Skeletal muscle satellite cell (primary cell): Measurements from ENCODE around the gene RSU1.

Experiments used
- H3K27me3 ChIP-seq: 2 replicates; pipeline ENCODE4 v1.7.0; 2013; ENCODE audit warnings: low read length; ENCODE audit not compliant: control insufficient read depth, insufficient read depth
- H3K36me3 ChIP-seq: 2 replicates; pipeline ENCODE4 v1.7.0; 2013; ENCODE audit warnings: mild to moderate bottlenecking, control low read depth, low read length; ENCODE audit not compliant: insufficient read depth
- H3K4me1 ChIP-seq: 2 replicates; pipeline ENCODE4 v1.7.0; 2013; ENCODE audit warnings: low read length; ENCODE audit not compliant: control insufficient read depth, insufficient read depth
- H3K4me2 ChIP-seq: 2 replicates; pipeline ENCODE4 v1.7.0; 2013; ENCODE audit warnings: mild to moderate bottlenecking, low read length
- H3K4me3 ChIP-seq: 2 replicates; pipeline ENCODE4 v1.7.0; 2013; ENCODE audit warnings: low read length
- H3K9ac ChIP-seq: 2 replicates; pipeline ENCODE4 v1.7.0; 2013; ENCODE audit warnings: mild to moderate bottlenecking, low read depth, low read length, moderate library complexity
- H3K9me3 ChIP-seq: replicated peaks from 2 replicates; pipeline ENCODE4 v1.7.0; 2013; ENCODE audit warnings: mild to moderate bottlenecking, control low read depth, low read length

RSU1 gene

GRCh38 chr10:16586358-16587138 is 230.7 kb downstream of the RSU1 start:
- peaks cover 4% of the 10 kb centered on the region for H3K27me3 ChIP-seq

GRCh38 chr10:16585103-16585502 is 232.1 kb downstream of the RSU1 start:
- Histone ChIP-seq H3K36me3 (no peaks in the 10 kb centered on the region), H3K9ac (no peak overlapping the region), H3K4me1 (no peaks in the 10 kb centered on the region), H3K4me2 (no peak overlapping the region), H3K4me3 (no peak overlapping the region), H3K9me3 (no peaks in the 10 kb centered on the region), H3K27me3 (peaks cover 4% of the 10 kb centered on the region)

More at GRCh38 chr10:16586358-16587138, 230.7 kb downstream of the RSU1 start:
- Histone ChIP-seq H3K4me3 (no peak overlapping the region), H3K9me3 (no peaks in the 10 kb centered on the region), H3K4me1 (no peaks in the 10 kb centered on the region), H3K9ac (no peak overlapping the region), H3K4me2 (no peak overlapping the region), H3K36me3 (peaks cover 3% of the 10 kb centered on the region)

- Histone ChIP-seq H3K4me2 (peak overlapping the region; percentile 40), H3K4me3 (peak overlapping the region; percentile 2), H3K9me3 (no peaks in the 10 kb centered on the region), H3K27me3 (peaks cover 10% of the 10 kb centered on the region), H3K4me1 (no peaks in the 10 kb centered on the region), H3K36me3 (no peaks in the 10 kb centered on the region), H3K9ac (no peak overlapping the region)
Measured at GRCh38 chr10:16583382-16583781, 233.8 kb downstream of the RSU1 start.

GRCh38 chr10:16581202-16581601 is 236.0 kb downstream of the RSU1 start:
- Histone ChIP-seq H3K9me3 (no peaks in the 10 kb centered on the region), H3K4me1 (no peaks in the 10 kb centered on the region), H3K36me3 (no peaks in the 10 kb centered on the region), H3K4me3 (no peak overlapping the region), H3K9ac (no peak overlapping the region), H3K4me2 (no peak overlapping the region), H3K27me3 (peaks cover 21% of the 10 kb centered on the region)

DNA sequence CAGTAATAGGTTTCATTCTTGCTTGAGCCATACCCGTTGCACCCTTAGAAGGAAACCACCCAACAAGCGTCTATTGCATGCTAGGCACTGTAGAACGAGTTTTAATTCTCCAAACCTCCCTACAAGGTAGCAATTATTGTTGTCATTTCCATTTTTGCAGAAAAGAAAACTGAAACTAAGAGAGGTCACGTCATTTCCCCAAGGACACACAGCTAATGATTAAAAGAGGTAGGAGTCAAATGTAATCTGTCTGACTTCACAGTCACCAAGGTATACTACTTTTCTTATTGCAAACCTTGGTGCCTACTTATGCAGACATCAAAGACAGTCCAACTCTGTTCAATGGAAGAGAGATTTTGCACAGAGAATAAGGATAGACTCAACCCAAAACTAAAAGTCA is 246.5 kb downstream of the RSU1 start:
- no peak overlapping the region for H3K9ac ChIP-seq
- H3K36me3 ChIP-seq: no peaks in the 10 kb centered on the region
- no peaks in the 10 kb centered on the region for H3K9me3 ChIP-seq
- no peaks in the 10 kb centered on the region for H3K4me1 ChIP-seq
- H3K4me2 ChIP-seq: no peak overlapping the region
- H3K4me3 ChIP-seq: no peak overlapping the region
- peaks cover 10% of the 10 kb centered on the region for H3K27me3 ChIP-seq

GRCh38 chr10:16566202-16566805 is 250.9 kb downstream of the RSU1 start:
- no peak overlapping the region for H3K4me3 ChIP-seq
- H3K27me3 ChIP-seq: no peaks in the 10 kb centered on the region
- H3K4me1 ChIP-seq: no peaks in the 10 kb centered on the region
- no peaks in the 10 kb centered on the region for H3K9me3 ChIP-seq
- H3K9ac ChIP-seq: no peak overlapping the region
- H3K4me2 ChIP-seq: no peak overlapping the region
- no peaks in the 10 kb centered on the region for H3K36me3 ChIP-seq

DNA sequence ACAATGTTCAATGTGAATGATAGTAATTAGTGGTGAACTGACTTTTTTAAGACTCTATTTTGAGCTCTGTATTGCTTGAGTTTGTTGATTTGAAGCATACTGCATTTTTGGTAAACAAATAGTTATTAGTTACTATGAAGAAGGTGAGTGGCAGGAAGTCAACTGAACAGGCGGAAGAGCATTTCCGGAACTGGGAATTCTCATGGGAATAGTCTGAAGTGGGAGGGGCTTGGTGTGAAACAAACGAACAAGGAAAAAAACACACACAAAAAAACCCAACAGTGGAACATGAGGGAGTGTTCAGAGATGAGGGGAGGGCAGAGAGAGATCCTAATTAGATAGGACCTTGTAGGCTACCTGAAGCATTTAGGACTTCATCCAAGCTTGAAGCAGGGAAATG is 251.6 kb downstream of the RSU1 start:
- Histone ChIP-seq H3K4me2 (no peak overlapping the region), H3K9me3 (no peaks in the 10 kb centered on the region), H3K4me1 (no peaks in the 10 kb centered on the region), H3K9ac (no peak overlapping the region), H3K27me3 (no peaks in the 10 kb centered on the region), H3K4me3 (no peak overlapping the region), H3K36me3 (no peaks in the 10 kb centered on the region)

GRCh38 chr10:16562891-16563290 is 254.3 kb downstream of the RSU1 start:
- no peaks in the 10 kb centered on the region for H3K36me3 ChIP-seq
- H3K4me2 ChIP-seq: no peak overlapping the region
- H3K9me3 ChIP-seq: no peaks in the 10 kb centered on the region
- H3K27me3 ChIP-seq: peaks cover 9% of the 10 kb centered on the region
- no peak overlapping the region for H3K4me3 ChIP-seq
- H3K9ac ChIP-seq: no peak overlapping the region
- no peaks in the 10 kb centered on the region for H3K4me1 ChIP-seq

DNA sequence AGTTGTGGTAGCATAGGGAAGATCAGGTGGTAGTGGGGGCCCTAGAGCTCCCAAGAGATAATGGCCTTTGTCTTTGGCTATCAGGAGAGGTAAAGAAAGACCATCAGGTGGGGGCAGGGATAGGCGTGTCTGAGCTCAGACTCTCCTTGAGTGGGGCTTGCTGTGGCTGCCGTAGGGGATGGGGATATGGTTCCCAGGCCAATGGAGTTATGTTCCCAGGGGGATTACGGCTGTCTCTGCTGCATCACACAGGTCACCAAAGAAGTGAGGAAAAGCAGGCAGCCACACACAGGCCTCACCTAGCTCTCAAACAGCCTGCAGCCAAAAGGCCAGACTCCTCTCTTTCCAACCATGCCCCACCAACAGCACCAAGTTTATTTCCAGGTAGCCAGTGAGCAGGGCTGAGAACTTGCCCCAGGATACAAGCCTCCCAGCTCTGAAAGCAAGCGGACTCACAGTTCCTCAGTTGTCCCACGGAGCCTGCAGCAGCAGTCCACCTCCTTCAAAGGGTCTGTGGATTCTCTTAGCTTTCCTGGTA is 257.9 kb downstream of the RSU1 start:
- H3K4me3 ChIP-seq: no peak overlapping the region
- no peak overlapping the region for H3K4me2 ChIP-seq
- H3K36me3 ChIP-seq: no peaks in the 10 kb centered on the region
- no peak overlapping the region for H3K9ac ChIP-seq
- no peaks in the 10 kb centered on the region for H3K4me1 ChIP-seq
- H3K9me3 ChIP-seq: no peaks in the 10 kb centered on the region
- H3K27me3 ChIP-seq: peaks cover 14% of the 10 kb centered on the region

- Histone ChIP-seq H3K4me1 (no peaks in the 10 kb centered on the region), H3K9me3 (no peaks in the 10 kb centered on the region), H3K27me3 (peaks cover 3% of the 10 kb centered on the region), H3K4me3 (no peak overlapping the region), H3K4me2 (no peak overlapping the region), H3K9ac (no peak overlapping the region), H3K36me3 (no peaks in the 10 kb centered on the region)
Measured at GRCh38 chr10:16547973-16548372, 269.3 kb downstream of the RSU1 start.

DNA sequence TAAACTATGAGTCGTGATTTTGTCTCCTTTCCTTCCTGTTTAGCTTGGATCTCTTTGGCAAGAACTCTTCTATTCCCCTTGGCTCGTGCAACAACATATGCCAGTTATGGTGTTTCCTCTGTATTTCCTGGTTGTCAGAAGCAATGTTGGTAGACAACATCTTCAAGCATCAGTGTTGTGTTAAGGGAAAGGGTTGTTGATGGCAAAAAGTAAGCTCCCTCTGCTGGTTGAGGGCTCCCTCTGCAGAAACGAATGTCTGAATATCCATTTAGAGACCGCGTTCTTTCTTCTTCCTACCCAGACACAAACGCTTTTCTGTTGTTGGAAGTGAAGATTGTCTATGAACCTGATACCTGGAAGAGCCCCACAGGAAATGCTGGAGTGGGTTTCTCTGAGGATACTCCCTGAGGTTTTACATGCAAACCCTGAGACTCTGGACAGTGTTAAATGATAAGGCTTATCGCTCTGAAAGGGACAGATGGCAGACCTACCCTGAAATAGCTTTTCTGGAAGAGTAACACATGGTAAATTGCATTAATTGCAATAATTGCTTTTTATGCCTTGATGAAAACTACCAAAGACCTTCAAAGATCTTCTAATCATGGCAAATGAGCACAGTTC is 272.0 kb downstream of the RSU1 start:
- H3K9me3 ChIP-seq: no peaks in the 10 kb centered on the region
- H3K4me1 ChIP-seq: no peaks in the 10 kb centered on the region
- H3K36me3 ChIP-seq: no peaks in the 10 kb centered on the region
- no peak overlapping the region for H3K4me2 ChIP-seq
- H3K4me3 ChIP-seq: no peak overlapping the region
- H3K9ac ChIP-seq: no peak overlapping the region
- peaks cover 4% of the 10 kb centered on the region for H3K27me3 ChIP-seq
